OCI-LY1 (cell line): ENCODE measurements around the gene UNG.

Experiments used
- H2AFZ ChIP-seq: fragments of 200-600 bp; sonication (generic), shearing (Covaris generic); 2 replicates; pipeline ENCODE4 v1.6.0; 2014; ENCODE audit warnings: antibody characterized with exemption, mild to moderate bottlenecking, low read length
- H3F3A ChIP-seq: fragments of 200-600 bp; sonication (generic), shearing (Covaris generic); 2 replicates; pipeline ENCODE4 v1.6.0; 2014; ENCODE audit warnings: mild to moderate bottlenecking, antibody characterized with exemption, low read length, moderate library complexity; ENCODE audit not compliant: insufficient read depth
- H3K27ac ChIP-seq: fragments of 200-600 bp; sonication (generic); 2 replicates; pipeline ENCODE4 v1.5.1; 2014; ENCODE audit warnings: low read length, mixed run types, mild to moderate bottlenecking, low read depth; ENCODE audit not compliant: poor library complexity, severe bottlenecking
- H3K27me3 ChIP-seq: fragments of 200-600 bp; sonication (generic); 2 replicates; pipeline ENCODE4 v1.6.0; 2014; ENCODE audit warnings: antibody characterized with exemption, mild to moderate bottlenecking, low read length, moderate library complexity; ENCODE audit not compliant: insufficient read depth
- H3K36me3 ChIP-seq: fragments of 200-600 bp; sonication (generic); 2 replicates; pipeline ENCODE4 v1.6.1; 2014; ENCODE audit warnings: mild to moderate bottlenecking, antibody characterized with exemption, low read length, moderate library complexity, mixed read lengths; ENCODE audit not compliant: insufficient read depth
- H3K4me1 ChIP-seq: fragments of 200-600 bp; sonication (generic); 2 replicates; pipeline ENCODE4 v1.5.1; 2014; ENCODE audit warnings: mild to moderate bottlenecking, low read length, moderate library complexity; ENCODE audit not compliant: insufficient read depth, severe bottlenecking
- H3K4me2 ChIP-seq: fragments of 200-600 bp; sonication (generic), shearing (Covaris generic); 2 replicates; pipeline ENCODE4 v1.6.1; 2014; ENCODE audit warnings: low read length
- H3K4me3 ChIP-seq: fragments of 200-600 bp; sonication (generic); 2 replicates; pipeline ENCODE4 v1.5.1; 2014; ENCODE audit warnings: low read length, low read depth, mild to moderate bottlenecking, mixed read lengths; ENCODE audit not compliant: poor library complexity, severe bottlenecking
- H3K79me2 ChIP-seq: fragments of 200-600 bp; shearing (Covaris generic); 2 replicates; pipeline ENCODE4 v1.6.1; 2016; ENCODE audit warnings: mixed run types, low read length, mixed read lengths; ENCODE audit not compliant: insufficient read depth
- H3K9ac ChIP-seq: fragments of 200-600 bp; sonication (generic), shearing (Covaris generic); 2 replicates; pipeline ENCODE4 v1.6.1; 2014; ENCODE audit warnings: mild to moderate bottlenecking, low read length, mixed read lengths
- H3K9me2 ChIP-seq: fragments of 200-600 bp; sonication (generic), shearing (Covaris generic); 2 replicates; pipeline ENCODE4 v1.6.1; 2014; ENCODE audit warnings: low read depth, mild to moderate bottlenecking, low read length, mixed read lengths
- H3K9me3 ChIP-seq: fragments of 200-600 bp; shearing (Covaris generic); 2 replicates; pipeline ENCODE4 v1.6.1; 2014; ENCODE audit warnings: low read length, mixed read lengths
- H4K20me1 ChIP-seq: fragments of 200-600 bp; sonication (generic), shearing (Covaris generic); 2 replicates; pipeline ENCODE4 v1.6.0; 2016; ENCODE audit warnings: mild to moderate bottlenecking, low read length; ENCODE audit not compliant: insufficient read depth
- CTCF ChIP-seq: fragments of 200-600 bp; sonication (generic), shearing (Covaris generic); IDR thresholded peaks from 2 replicates; pipeline ENCODE4 v1.5.1; 2017; ENCODE audit warnings: mild to moderate bottlenecking, antibody characterized with exemption, low read length, moderate library complexity, mixed read lengths
- EZH2 ChIP-seq: fragments of 200-600 bp; sonication (generic), shearing (Covaris generic); IDR thresholded peaks from 2 replicates; pipeline ENCODE4 v1.8.0; 2017; ENCODE audit warnings: borderline replicate concordance, mixed run types, mild to moderate bottlenecking, antibody characterized with exemption, low read length, moderate library complexity, mixed read lengths

The UNG gene

GRCh38 chr12:109110988-109111495 is 13.6 kb downstream of the UNG start:
- H4K20me1 ChIP-seq: no peaks in the 10 kb centered on the region
- H3K36me3 ChIP-seq: peaks cover 15% of the 10 kb centered on the region
- H3K9me3 ChIP-seq: no peaks in the 10 kb centered on the region
- H3K9me2 ChIP-seq: no peaks in the 10 kb centered on the region
- no peak overlapping the region for H3K27ac ChIP-seq
- no peaks in the 10 kb centered on the region for H3K79me2 ChIP-seq
- no peaks in the 10 kb centered on the region for H3K4me1 ChIP-seq
- no peak for TF ChIP-seq CTCF
- TF ChIP-seq EZH2: no peak
- H3K4me3 ChIP-seq: no peak overlapping the region
- no peaks in the 10 kb centered on the region for H3K27me3 ChIP-seq
- no peak overlapping the region for H2AFZ ChIP-seq
- no peak overlapping the region for H3K9ac ChIP-seq
- no peaks in the 10 kb centered on the region for H3F3A ChIP-seq
- no peak overlapping the region for H3K4me2 ChIP-seq

- H3K9me2 ChIP-seq: no peaks in the 10 kb centered on the region
- no peak overlapping the region for H3K4me3 ChIP-seq
- H4K20me1 ChIP-seq: no peaks in the 10 kb centered on the region
- no peak overlapping the region for H3K9ac ChIP-seq
- H3K79me2 ChIP-seq: no peaks in the 10 kb centered on the region
- TF ChIP-seq EZH2 (no peak), CTCF (no peak)
- H3K27ac ChIP-seq: no peak overlapping the region
- H3K4me2 ChIP-seq: no peak overlapping the region
- H3F3A ChIP-seq: no peaks in the 10 kb centered on the region
- no peaks in the 10 kb centered on the region for H3K27me3 ChIP-seq
- no peaks in the 10 kb centered on the region for H3K4me1 ChIP-seq
- H2AFZ ChIP-seq: no peak overlapping the region
- no peaks in the 10 kb centered on the region for H3K9me3 ChIP-seq
- H3K36me3 ChIP-seq: peaks cover 9% of the 10 kb centered on the region
These were observed 15.5 kb downstream of the UNG start for GRCh38 chr12:109112720-109113465.

- H3K4me1 ChIP-seq: no peaks in the 10 kb centered on the region
- H3K27ac ChIP-seq: no peak overlapping the region
- no peak overlapping the region for H3K4me2 ChIP-seq
- no peak overlapping the region for H3K4me3 ChIP-seq
- H4K20me1 ChIP-seq: no peaks in the 10 kb centered on the region
- H3K9ac ChIP-seq: no peak overlapping the region
- H3K9me2 ChIP-seq: no peaks in the 10 kb centered on the region
- TF ChIP-seq EZH2: no peak
- no peak for TF ChIP-seq CTCF
- H3K9me3 ChIP-seq: no peaks in the 10 kb centered on the region
- H3K36me3 ChIP-seq: peaks cover 7% of the 10 kb centered on the region
- no peak overlapping the region for H2AFZ ChIP-seq
- no peaks in the 10 kb centered on the region for H3K79me2 ChIP-seq
- H3K27me3 ChIP-seq: no peaks in the 10 kb centered on the region
- H3F3A ChIP-seq: no peaks in the 10 kb centered on the region
These were observed 16.4 kb downstream of the UNG start for GRCh38 chr12:109113661-109114321.
